ENCODE data around the gene SLC38A3.

SLC38A3 gene

GRCh38 chr3:50185230-50185629 is 19.8 kb upstream of the SLC38A3 start:
- H3K4me3 ChIP-seq (ENCODE audit: low read length): no peak overlapping the region
- TF ChIP-seq, protein P1, sequence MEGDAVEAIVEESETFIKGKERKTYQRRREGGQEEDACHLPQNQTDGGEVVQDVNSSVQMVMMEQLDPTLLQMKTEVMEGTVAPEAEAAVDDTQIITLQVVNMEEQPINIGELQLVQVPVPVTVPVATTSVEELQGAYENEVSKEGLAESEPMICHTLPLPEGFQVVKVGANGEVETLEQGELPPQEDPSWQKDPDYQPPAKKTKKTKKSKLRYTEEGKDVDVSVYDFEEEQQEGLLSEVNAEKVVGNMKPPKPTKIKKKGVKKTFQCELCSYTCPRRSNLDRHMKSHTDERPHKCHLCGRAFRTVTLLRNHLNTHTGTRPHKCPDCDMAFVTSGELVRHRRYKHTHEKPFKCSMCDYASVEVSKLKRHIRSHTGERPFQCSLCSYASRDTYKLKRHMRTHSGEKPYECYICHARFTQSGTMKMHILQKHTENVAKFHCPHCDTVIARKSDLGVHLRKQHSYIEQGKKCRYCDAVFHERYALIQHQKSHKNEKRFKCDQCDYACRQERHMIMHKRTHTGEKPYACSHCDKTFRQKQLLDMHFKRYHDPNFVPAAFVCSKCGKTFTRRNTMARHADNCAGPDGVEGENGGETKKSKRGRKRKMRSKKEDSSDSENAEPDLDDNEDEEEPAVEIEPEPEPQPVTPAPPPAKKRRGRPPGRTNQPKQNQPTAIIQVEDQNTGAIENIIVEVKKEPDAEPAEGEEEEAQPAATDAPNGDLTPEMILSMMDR (conservative IDR thresholded peaks at IDR 0.05; ENCODE audit: low read length): no peak
- DNase-seq (ENCODE audit: low read depth): no peak

- TF ChIP-seq, protein P1 (conservative IDR thresholded peaks at IDR 0.05; ENCODE audit: low read length): no peak
- no peak overlapping the region for H3K4me3 ChIP-seq (ENCODE audit: low read length)
- no peak for DNase-seq (ENCODE audit: low read depth)
These were observed 19.0 kb upstream of the SLC38A3 start for GRCh38 chr3:50186096-50186495.

GRCh38 chr3:50187750-50188149 is 17.3 kb upstream of the SLC38A3 start:
- no peak for DNase-seq (ENCODE audit: low read depth)
- no peak overlapping the region for H3K4me3 ChIP-seq (ENCODE audit: low read length)
- TF ChIP-seq, protein P1 (conservative IDR thresholded peaks at IDR 0.05; ENCODE audit: low read length): no peak

GRCh38 chr3:50189274-50189673 is 15.8 kb upstream of the SLC38A3 start:
- DNase-seq (ENCODE audit: low read depth): peak; percentile 83
- TF ChIP-seq, protein P1 (conservative IDR thresholded peaks at IDR 0.05; ENCODE audit: low read length): peak; percentile 98
- H3K4me3 ChIP-seq (ENCODE audit: low read length): no peak overlapping the region

GRCh38 chr3:50189989-50190388 is 15.1 kb upstream of the SLC38A3 start:
- H3K4me3 ChIP-seq (ENCODE audit: low read length): no peak overlapping the region
- TF ChIP-seq, protein P1 (conservative IDR thresholded peaks at IDR 0.05; ENCODE audit: low read length): no peak
- DNase-seq (ENCODE audit: low read depth): no peak

- no peak for DNase-seq (ENCODE audit: low read depth)
- TF ChIP-seq, protein P1 (conservative IDR thresholded peaks at IDR 0.05; ENCODE audit: low read length): no peak
These were observed 14.0 kb upstream of the SLC38A3 start, which contains the start of gene GNAT1 for GRCh38 chr3:50190936-50191660. TSS of gene GNAT1 (plus strand) at chr3:50191610. CDS start at chr3:50191726, 116 bp downstream.

GRCh38 chr3:50192124-50192523 is 12.9 kb upstream of the SLC38A3 start:
- TF ChIP-seq, protein P1 (conservative IDR thresholded peaks at IDR 0.05; ENCODE audit: low read length): no peak
- H3K4me3 ChIP-seq (ENCODE audit: low read length): no peak overlapping the region
- no peak for DNase-seq (ENCODE audit: low read depth)

More at GRCh38 chr3:50190936-50191660, 14.0 kb upstream of the SLC38A3 start, which contains the start of gene GNAT1:
- H3K4me3 ChIP-seq (ENCODE audit: low read length): no peak within 1 kb of the TSS

Measured in AG10803 (cell line).